A673 (cell line): Measurements from ENCODE around the gene SPTBN2. TPM values are rescaled to one million over a fixed set of nuclear protein-coding genes. Genes with fewer than 3 reads are reported as not detected.

ENCODE experiments used
- BruUV-seq: library from RNA; stranded (reverse); fragments of 400-500 nt; replicated peaks from 2 replicates; lab custom pipeline; 2021; lab: Mats Ljungman, UMichigan
- CTCF ChIA-PET: fragments of 300-600 bp; sonication (Branson Sonifier 250); formaldehyde crosslinking; loops from one replicate; lab custom pipeline; 2022; ENCODE audit warnings: antibody characterized with exemption; lab: Charles Lee
- POLR2A ChIA-PET: fragments of 300-600 bp; sonication (Branson Sonifier 250); formaldehyde crosslinking; loops from one replicate; lab custom pipeline; 2022; ENCODE audit warnings: antibody characterized with exemption; ENCODE audit not compliant: low non-redundant PET; lab: Charles Lee
- DNase-seq: peaks from one replicate; pipeline ENCODE4 v3.0.0-alpha.2; 2015; ENCODE audit warnings: low spot score
- H3K27ac ChIP-seq: fragments of 200-600 bp; sonication (generic); 2 replicates; pipeline ENCODE4 v1.5.1; 2016; ENCODE audit warnings: mixed run types, low read depth, mild to moderate bottlenecking, mixed read lengths, antibody characterized with exemption, low read length; ENCODE audit not compliant: poor library complexity, severe bottlenecking
- H3K27me3 ChIP-seq: fragments of 200-600 bp; sonication (generic); replicated peaks from 2 replicates; pipeline ENCODE4 v1.6.1; 2017; ENCODE audit warnings: mixed run types, low read depth, mild to moderate bottlenecking, mixed read lengths, antibody characterized with exemption, low read length; ENCODE audit not compliant: insufficient read depth, poor library complexity
- H3K36me3 ChIP-seq: fragments of 200-600 bp; sonication (generic); 2 replicates; pipeline ENCODE4 v1.6.1; 2016; ENCODE audit warnings: mixed run types, mild to moderate bottlenecking, mixed read lengths, antibody characterized with exemption, low read length; ENCODE audit not compliant: insufficient read depth, poor library complexity, severe bottlenecking
- H3K4me1 ChIP-seq: fragments of 200-600 bp; sonication (generic); 2 replicates; pipeline ENCODE4 v1.6.1; 2017; ENCODE audit warnings: mixed run types, mild to moderate bottlenecking, mixed read lengths, antibody characterized with exemption, low read length; ENCODE audit not compliant: insufficient read depth, poor library complexity, severe bottlenecking
- H3K4me3 ChIP-seq: fragments of 200-600 bp; sonication (generic); 2 replicates; pipeline ENCODE4 v1.5.1; 2016; ENCODE audit warnings: low read depth, mixed run types, mild to moderate bottlenecking, mixed read lengths, low read length; ENCODE audit not compliant: poor library complexity, severe bottlenecking
- H3K9me3 ChIP-seq: fragments of 200-600 bp; sonication (generic); 2 replicates; pipeline ENCODE4 v1.6.1; 2016; ENCODE audit warnings: mixed run types, low read depth, mild to moderate bottlenecking, mixed read lengths, antibody characterized with exemption, low read length; ENCODE audit not compliant: poor library complexity, severe bottlenecking
- EZH2 ChIP-seq: fragments of 200-600 bp; sonication (generic); IDR thresholded peaks from 2 replicates; pipeline ENCODE4 v1.6.1; 2017; ENCODE audit warnings: borderline replicate concordance, low read depth, mild to moderate bottlenecking, mixed read lengths, antibody characterized with exemption, low read length; ENCODE audit not compliant: poor library complexity, severe bottlenecking
- intact Hi-C: fragments of 100-400 bp; cut with micrococcal nuclease; formaldehyde crosslinking; loops from one replicate; pipeline ENCODE4 v1.10.0; 2022; ENCODE audit not compliant: unreplicated experiment
- total RNA-seq: library from RNA; stranded (reverse); gene quantifications from 2 replicates; pipeline ENCODE4 v1.2.3, GENCODE V29; 2021
- TF ChIP-seq, protein P1 (sequence below): fragments of 300-800, 200-600 bp; sonication (generic); conservative IDR thresholded peaks from 2 replicates; pipeline ENCODE4 v1.5.1; 2017; ENCODE audit warnings: low read depth, mild to moderate bottlenecking, antibody characterized with exemption, low read length, moderate library complexity, mixed read lengths

Gene SPTBN2
- total RNA-seq, 1 experiment from 2014 or later: 21.1 TPM

DNA sequence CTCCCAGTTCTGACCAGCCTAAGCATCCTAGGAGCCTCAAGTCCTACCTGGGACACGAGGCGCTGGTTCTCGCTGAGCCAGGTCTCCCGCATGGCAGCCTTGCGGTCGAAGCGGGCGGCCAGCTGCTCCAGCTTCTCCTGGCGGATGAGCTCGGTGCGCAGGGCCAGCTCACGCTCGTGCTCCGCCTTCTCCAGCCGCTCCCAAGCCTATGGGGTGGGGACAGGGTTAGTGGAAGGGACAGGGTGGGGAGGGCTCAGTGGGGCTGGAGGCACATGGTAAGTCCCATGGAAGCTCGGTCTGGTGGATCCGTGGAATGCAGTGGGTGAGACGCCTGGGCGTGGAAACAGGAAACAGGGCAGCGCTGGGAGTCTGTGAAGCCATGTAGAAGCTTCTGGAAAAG lies 20.9 kb downstream of the SPTBN2 start:
- CTCF ChIA-PET: no interaction called here
- intact Hi-C loops: no loop called here
- H3K9me3 ChIP-seq: no peaks in the 10 kb centered on the region
- no peak for DNase-seq
- BruUV-seq: no TSS peak
- no peak overlapping the region for H3K4me3 ChIP-seq
- TF ChIP-seq, protein P1, sequence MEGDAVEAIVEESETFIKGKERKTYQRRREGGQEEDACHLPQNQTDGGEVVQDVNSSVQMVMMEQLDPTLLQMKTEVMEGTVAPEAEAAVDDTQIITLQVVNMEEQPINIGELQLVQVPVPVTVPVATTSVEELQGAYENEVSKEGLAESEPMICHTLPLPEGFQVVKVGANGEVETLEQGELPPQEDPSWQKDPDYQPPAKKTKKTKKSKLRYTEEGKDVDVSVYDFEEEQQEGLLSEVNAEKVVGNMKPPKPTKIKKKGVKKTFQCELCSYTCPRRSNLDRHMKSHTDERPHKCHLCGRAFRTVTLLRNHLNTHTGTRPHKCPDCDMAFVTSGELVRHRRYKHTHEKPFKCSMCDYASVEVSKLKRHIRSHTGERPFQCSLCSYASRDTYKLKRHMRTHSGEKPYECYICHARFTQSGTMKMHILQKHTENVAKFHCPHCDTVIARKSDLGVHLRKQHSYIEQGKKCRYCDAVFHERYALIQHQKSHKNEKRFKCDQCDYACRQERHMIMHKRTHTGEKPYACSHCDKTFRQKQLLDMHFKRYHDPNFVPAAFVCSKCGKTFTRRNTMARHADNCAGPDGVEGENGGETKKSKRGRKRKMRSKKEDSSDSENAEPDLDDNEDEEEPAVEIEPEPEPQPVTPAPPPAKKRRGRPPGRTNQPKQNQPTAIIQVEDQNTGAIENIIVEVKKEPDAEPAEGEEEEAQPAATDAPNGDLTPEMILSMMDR: no peak
- TF ChIP-seq EZH2: no peak
- no peaks in the 10 kb centered on the region for H3K4me1 ChIP-seq
- H3K36me3 ChIP-seq: peaks cover 3% of the 10 kb centered on the region
- H3K27ac ChIP-seq: no peak overlapping the region
- POLR2A ChIA-PET: no interaction called here
- H3K27me3 ChIP-seq: no peaks in the 10 kb centered on the region

DNA sequence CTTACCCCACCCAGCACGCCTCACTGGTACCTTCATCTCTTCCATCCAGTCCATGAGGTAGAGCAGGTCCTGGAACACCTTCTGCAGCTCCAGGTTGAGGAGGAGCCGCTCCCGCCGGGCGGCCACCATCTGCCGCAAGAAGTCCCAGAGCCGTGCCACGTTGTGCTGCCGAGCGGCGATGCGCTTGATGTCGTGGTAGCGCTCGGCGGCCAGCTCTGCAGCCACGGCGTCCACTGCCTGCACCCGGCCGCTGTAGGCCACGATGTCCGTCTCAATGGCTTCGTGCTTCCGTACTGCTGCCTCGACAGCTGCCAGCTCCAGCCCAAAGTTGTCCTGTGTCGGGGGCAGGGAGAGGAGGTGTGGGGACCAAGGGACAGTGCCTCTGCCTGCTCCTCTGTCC lies 21.5 kb downstream of the SPTBN2 start:
- intact Hi-C loops: no loop called here
- CTCF ChIA-PET: no interaction called here
- Histone ChIP-seq H3K4me3 (no peak overlapping the region), H3K9me3 (no peaks in the 10 kb centered on the region), H3K27me3 (no peaks in the 10 kb centered on the region), H3K27ac (no peak overlapping the region), H3K36me3 (peaks cover 3% of the 10 kb centered on the region), H3K4me1 (no peaks in the 10 kb centered on the region)
- no TSS peak for BruUV-seq
- DNase-seq: no peak
- POLR2A ChIA-PET: no interaction called here
- TF ChIP-seq, protein P1: no peak
- no peak for TF ChIP-seq EZH2

DNA sequence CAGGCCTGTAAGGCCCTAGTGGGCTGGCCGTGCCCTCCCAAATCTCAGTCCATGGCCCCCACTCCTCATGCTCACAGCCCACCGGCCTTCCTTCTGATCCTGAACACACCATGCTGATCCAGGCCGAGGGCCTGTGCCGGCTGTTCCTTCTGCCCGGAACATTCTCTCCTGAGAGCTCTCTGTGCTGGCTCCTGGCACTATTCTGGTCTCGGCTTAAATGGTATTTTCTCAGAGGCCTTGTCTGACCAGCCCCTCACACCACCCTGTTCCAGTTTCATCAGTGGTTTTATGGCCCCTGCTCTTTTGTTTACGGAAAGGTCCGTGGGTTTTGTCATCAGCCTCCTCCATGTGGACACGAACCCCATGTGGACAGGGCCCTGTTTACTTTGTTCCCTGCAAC lies 22.0 kb downstream of the SPTBN2 start:
- intact Hi-C loops: no loop called here
- H3K4me3 ChIP-seq: no peak overlapping the region
- POLR2A ChIA-PET: no interaction called here
- no peak overlapping the region for H3K27ac ChIP-seq
- no TSS peak for BruUV-seq
- H3K27me3 ChIP-seq: no peaks in the 10 kb centered on the region
- peaks cover 3% of the 10 kb centered on the region for H3K36me3 ChIP-seq
- no peaks in the 10 kb centered on the region for H3K4me1 ChIP-seq
- TF ChIP-seq, protein P1: no peak
- TF ChIP-seq EZH2: no peak
- no peak for DNase-seq
- no peaks in the 10 kb centered on the region for H3K9me3 ChIP-seq
- CTCF ChIA-PET: no interaction called here
